HEK293T (cell line): ENCODE results near the gene ACY1.

Source experiments
- CTCF ChIA-PET: fragments of 350-600 bp; formaldehyde crosslinking; extraction: SDS; loops from one replicate; lab custom pipeline; 2021; ENCODE audit warnings: antibody characterized with exemption, inconsistent platforms; lab: Yijun Ruan, JAX
- POLR2A ChIA-PET: fragments of 350-600 bp; formaldehyde crosslinking; extraction: SDS; loops from one replicate; lab custom pipeline; 2020; ENCODE audit warnings: antibody characterized with exemption, inconsistent platforms; lab: Yijun Ruan, JAX
- DNase-seq: peaks from one replicate; pipeline ENCODE4 v3.0.0; 2012; ENCODE audit warnings: mixed read lengths; ENCODE audit errors: extremely low spot score
- ARNT ChIP-seq: fragments of 450-650 bp; IDR thresholded peaks from 2 replicates; pipeline ENCODE4 v1.6.1; 2017; ENCODE audit warnings: mild to moderate bottlenecking
- BHLHE40 ChIP-seq: fragments of 450-650 bp; IDR thresholded peaks from 2 replicates; pipeline ENCODE4 v1.6.1; 2016; ENCODE audit warnings: mild to moderate bottlenecking, moderate library complexity, borderline replicate concordance
- CTBP1 ChIP-seq: fragments of 450-650 bp; IDR thresholded peaks from 2 replicates; pipeline ENCODE4 v1.6.1; 2016; ENCODE audit warnings: borderline replicate concordance
- ELF4 ChIP-seq: fragments of 450-650 bp; IDR thresholded peaks from 2 replicates; pipeline ENCODE4 v1.6.1; 2017; ENCODE audit warnings: antibody characterized with exemption
- FOXA1 ChIP-seq: fragments of 450-650 bp; IDR thresholded peaks from 2 replicates; pipeline ENCODE4 v1.6.1; 2016; ENCODE audit warnings: mild to moderate bottlenecking
- FOXK2 ChIP-seq: fragments of 450-650 bp; IDR thresholded peaks from 2 replicates; pipeline ENCODE4 v1.6.1; 2016; ENCODE audit warnings: mild to moderate bottlenecking
- FOXM1 ChIP-seq: fragments of 450-650 bp; IDR thresholded peaks from 2 replicates; pipeline ENCODE4 v1.6.1; 2017; ENCODE audit warnings: mild to moderate bottlenecking, borderline replicate concordance
- HDGF ChIP-seq: fragments of 450-650 bp; IDR thresholded peaks from 2 replicates; pipeline ENCODE4 v1.6.1; 2017; ENCODE audit warnings: antibody characterized with exemption, borderline replicate concordance
- L3MBTL2 ChIP-seq: fragments of 450-650 bp; conservative IDR thresholded peaks from 2 replicates; pipeline ENCODE4 v1.6.1; 2016; ENCODE audit warnings: mild to moderate bottlenecking
- LEF1 ChIP-seq: fragments of 450-650 bp; IDR thresholded peaks from 2 replicates; pipeline ENCODE4 v1.6.1; 2017; ENCODE audit warnings: mild to moderate bottlenecking, borderline replicate concordance
- NFRKB ChIP-seq: fragments of 450-650 bp; IDR thresholded peaks from 2 replicates; pipeline ENCODE4 v1.6.1; 2016; ENCODE audit warnings: mild to moderate bottlenecking, moderate library complexity
- SP1 ChIP-seq: fragments of 450-650 bp; IDR thresholded peaks from 2 replicates; pipeline ENCODE4 v1.6.1; 2017
- SUZ12 ChIP-seq: fragments of 450-650 bp; IDR thresholded peaks from 2 replicates; pipeline ENCODE4 v1.6.1; 2016; ENCODE audit warnings: mild to moderate bottlenecking
- TARDBP ChIP-seq: fragments of 450-650 bp; IDR thresholded peaks from 2 replicates; pipeline ENCODE4 v1.6.1; 2016
- ZNF384 ChIP-seq: fragments of 450-650 bp; IDR thresholded peaks from 2 replicates; pipeline ENCODE4 v1.6.1; 2016
- TF ChIP-seq, protein P1 (sequence below): fragments of 450-650 bp; IDR thresholded peaks from 2 replicates; pipeline ENCODE4 v1.6.1; 2016

Gene ACY1

DNA sequence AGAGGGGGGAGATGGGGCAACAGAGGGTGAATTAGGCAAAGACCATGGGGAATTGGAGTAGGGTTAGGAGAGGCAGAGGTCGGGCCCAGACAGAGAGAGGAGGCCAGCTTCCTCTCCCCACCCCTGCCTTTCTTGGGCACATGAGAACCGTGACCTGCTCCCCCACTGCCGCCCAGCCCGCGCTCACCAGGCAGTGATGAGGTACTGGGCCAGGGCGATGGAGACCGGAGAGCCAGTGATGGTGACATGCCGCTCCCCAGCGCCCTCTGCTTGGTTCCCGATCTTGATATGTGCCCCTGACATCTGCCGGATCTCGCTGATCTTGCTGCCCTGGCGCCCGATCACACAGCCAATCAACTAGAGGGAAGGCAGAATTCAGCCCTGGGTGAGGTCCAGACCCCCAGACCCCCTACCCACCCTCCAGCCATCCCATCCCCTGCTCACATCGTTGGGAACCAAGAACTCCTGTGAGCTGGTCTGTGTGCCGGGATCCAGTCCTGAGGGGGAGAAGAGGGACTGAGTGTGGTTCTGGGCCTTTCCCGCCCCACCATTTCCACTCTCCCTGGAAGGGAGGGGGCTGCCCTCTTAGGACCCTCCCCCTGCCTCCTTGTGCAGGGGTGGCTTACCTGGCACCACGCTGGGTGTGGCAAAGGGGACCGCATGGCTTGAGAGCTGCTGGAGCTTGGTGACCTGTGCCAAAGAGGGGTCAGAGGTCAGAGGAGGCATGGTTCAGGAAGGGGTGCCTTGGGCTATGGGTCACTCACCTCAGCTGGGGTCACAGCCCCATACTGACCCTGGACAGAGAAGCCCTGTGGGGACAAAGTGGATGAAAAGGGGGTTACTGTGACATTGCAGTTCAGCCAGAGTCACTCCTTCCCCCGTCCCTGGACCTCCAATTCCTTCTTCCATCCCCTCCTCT, 24.5 kb upstream of the ACY1 start:
- CTCF ChIA-PET: no interaction called here

DNA sequence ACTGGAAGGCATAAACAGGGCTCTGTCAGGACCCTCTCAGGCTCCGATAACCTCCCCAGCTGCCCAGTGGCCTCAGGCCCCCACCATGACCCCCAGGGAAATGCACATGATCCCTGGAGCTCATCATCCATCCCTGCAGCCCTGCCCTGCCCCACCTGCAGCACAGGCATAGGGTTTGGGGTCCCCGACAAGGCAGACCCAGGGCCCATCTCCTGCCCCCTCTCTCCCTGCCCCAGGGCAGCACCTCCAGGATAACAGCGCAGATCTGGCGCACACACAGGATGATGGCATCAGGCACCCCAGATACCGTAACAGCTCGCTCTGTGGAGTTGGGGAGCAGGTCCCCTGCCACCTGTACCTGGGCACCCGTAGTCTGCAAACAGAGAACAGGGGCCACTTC, 23.7 kb upstream of the ACY1 start:
- ChIA-PET POLR2A (no interaction called here), CTCF (no interaction called here)
- DNase-seq: no peak
- TF ChIP-seq TARDBP (no peak), ARNT (no peak), BHLHE40 (no peak), FOXK2 (no peak), L3MBTL2 (no peak)
- TF ChIP-seq, protein P1, sequence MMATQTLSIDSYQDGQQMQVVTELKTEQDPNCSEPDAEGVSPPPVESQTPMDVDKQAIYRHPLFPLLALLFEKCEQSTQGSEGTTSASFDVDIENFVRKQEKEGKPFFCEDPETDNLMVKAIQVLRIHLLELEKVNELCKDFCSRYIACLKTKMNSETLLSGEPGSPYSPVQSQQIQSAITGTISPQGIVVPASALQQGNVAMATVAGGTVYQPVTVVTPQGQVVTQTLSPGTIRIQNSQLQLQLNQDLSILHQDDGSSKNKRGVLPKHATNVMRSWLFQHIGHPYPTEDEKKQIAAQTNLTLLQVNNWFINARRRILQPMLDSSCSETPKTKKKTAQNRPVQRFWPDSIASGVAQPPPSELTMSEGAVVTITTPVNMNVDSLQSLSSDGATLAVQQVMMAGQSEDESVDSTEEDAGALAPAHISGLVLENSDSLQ: no peak

More for the DNA sequence above, 24.5 kb upstream of the ACY1 start:
- no peak for DNase-seq
- POLR2A ChIA-PET: no interaction called here
- TF ChIP-seq BHLHE40 (no peak), TARDBP (no peak), ZNF384 (no peak)

DNA sequence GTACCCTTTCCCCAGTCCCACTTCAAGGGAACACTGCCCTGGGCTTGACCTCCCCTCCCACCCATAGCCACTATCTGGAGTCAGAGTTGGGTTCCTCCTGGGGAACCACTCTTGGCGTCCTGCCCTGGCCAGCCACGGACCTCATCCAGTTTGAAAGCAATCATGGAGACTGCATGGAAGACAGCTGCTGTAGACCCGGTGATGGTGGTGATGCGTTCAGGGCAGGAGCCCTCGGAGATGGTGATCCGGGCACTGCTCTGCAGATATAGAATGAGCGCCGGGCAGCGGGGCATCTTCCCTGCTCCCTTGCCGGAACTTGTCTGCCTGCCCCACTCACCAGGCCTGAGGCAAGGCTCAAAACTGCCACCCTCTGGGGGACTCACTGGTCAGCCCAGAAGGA, 22.9 kb upstream of the ACY1 start:
- ChIA-PET POLR2A (interaction anchor here (3.4 to 4.9 kb wide), 2 partner anchors 14 to 18 kb away, joined by 20 to 23 read pairs; partner anchors contain the start of genes ABHD14A, ABHD14B, PARP3 and RRP9), CTCF (interaction anchor here (1.3 kb wide), 1 partner anchor 18 kb away, joined by 4 read pairs; the partner anchor contains the start of genes PARP3 and RRP9)
- TF ChIP-seq L3MBTL2 (no peak), SUZ12 (no peak), NFRKB (no peak), ZNF384 (no peak), ARNT (no peak), FOXK2 (no peak), SP1 (no peak), HDGF (no peak), ELF4 (no peak), FOXA1 (no peak), LEF1 (no peak), BHLHE40 (no peak)
- TF ChIP-seq, protein P1: no peak
- DNase-seq: no peak

DNA sequence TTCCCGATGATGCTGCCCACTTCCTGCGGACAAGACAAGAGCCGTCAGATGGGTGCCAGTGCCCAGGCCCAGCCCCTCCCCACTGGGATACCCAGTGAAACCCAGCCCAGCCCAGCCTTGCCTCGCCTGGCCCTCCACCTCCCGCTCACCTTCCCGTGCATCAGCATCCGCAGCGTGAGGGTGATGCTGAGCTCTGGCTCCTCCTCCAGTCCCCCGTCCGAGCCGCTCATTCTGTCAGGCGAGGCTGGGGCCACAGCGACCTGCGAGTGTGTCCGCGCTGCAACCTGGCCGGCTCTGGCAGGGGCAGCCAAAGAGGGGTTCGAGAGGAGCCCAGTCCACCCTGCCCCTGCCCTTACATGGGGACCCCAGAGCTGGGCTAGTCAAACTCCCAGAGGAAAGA, 22.3 kb upstream of the ACY1 start:
- ChIA-PET CTCF (interaction anchor here (1.3 kb wide), 1 partner anchor 19 kb away, joined by 4 read pairs; the partner anchor contains the start of genes PARP3 and RRP9), POLR2A (interaction anchor here (3.4 to 4.9 kb wide), 2 partner anchors 13 to 19 kb away, joined by 20 to 23 read pairs; partner anchors contain the start of genes ABHD14A, ABHD14B, PARP3 and RRP9)
- TF ChIP-seq LEF1 (no peak), L3MBTL2 (no peak), BHLHE40 (no peak), NFRKB (no peak), ZNF384 (no peak), FOXM1 (no peak), HDGF (no peak)
- DNase-seq: no peak

DNA sequence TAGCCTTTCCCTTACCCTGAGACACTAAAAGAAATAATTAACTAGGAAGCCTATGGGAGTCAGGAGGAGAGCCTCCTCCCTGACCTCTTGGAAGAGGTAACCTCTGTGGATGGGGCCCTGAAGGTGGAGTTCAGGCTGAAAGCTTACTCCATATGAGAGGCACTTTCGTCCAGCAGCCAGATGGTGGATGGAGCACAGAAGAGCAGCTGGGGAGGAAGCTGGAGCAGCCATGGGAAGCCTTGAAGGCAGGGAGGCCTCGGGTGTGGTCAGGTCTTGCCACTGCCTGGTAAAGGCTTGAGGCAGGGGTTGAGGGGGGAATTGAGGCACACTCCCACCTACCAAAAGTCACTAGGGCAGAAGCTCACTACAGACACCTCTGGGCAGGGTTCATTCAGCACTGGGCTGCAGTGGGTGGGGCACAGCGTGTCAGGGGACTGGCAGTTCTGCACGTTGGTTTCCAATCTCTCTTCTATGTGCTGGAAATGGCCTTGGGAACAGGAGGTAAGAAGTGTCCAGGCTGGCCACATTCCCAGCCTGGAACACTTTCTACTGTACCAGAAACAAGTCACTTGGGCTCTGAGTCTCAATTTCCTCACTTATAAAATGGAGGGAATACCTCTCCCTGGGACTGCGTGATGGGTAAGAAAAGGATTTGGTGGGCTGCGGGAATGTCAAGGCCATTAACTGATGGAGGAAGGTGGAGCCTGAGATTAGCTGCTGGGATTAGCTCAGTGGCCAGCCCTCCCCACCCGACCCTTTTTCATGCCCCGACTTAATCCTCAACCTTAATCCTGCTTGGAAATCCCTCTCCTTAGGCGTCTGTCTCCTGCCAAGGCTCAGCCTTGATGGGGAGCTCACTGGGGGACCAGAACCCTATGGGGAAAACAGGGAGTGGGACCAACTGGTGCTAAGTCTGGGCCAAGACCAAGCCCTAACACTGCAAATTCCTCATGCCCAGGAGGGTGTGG, 21.4 kb upstream of the ACY1 start:
- no peak for TF ChIP-seq ELF4
- TF ChIP-seq, protein P1: no peak
- no peak for TF ChIP-seq ZNF384
- TF ChIP-seq LEF1: no peak
- TF ChIP-seq TARDBP: no peak
- no peak for TF ChIP-seq L3MBTL2
- TF ChIP-seq FOXA1: no peak
- TF ChIP-seq BHLHE40: no peak
- no peak for TF ChIP-seq CTBP1
- TF ChIP-seq ARNT: no peak
- TF ChIP-seq NFRKB: no peak
- no peak for TF ChIP-seq SUZ12
- DNase-seq: no peak
- POLR2A ChIA-PET: interaction anchor here (1.0 to 4.9 kb wide), 3 partner anchors 9 to 20 kb away, joined by 4 to 23 read pairs (median 20); partner anchors contain the start of genes ABHD14A, ABHD14B, PARP3 and RRP9
- CTCF ChIA-PET: interaction anchor here (0.6 to 1.5 kb wide), 3 partner anchors 12 to 21 kb away, joined by 3 to 5 read pairs (median 4); partner anchors contain the start of genes ABHD14B, ACY1, PARP3 and RRP9
